Glutamatergic neuron (in vitro differentiated cells): ENCODE measurements around the gene ZC3H10. TPM values are rescaled to one million over a fixed set of nuclear protein-coding genes. Genes with fewer than 3 reads are reported as not detected.

Experiments used
- DNase-seq: peaks from one replicate; pipeline ENCODE4 v3.0.0; 2022
- H3K27ac Mint-ChIP-seq: one replicate; pipeline ENCODE4 v1.8.0; 2020; ENCODE audit warnings: mild to moderate bottlenecking, mixed read lengths, inconsistent platforms; ENCODE audit not compliant: unreplicated experiment
- H3K27me3 Mint-ChIP-seq: one replicate; pipeline ENCODE4 v1.8.0; 2020; ENCODE audit warnings: mild to moderate bottlenecking, moderate library complexity, mixed read lengths, inconsistent platforms; ENCODE audit not compliant: unreplicated experiment
- H3K36me3 Mint-ChIP-seq: one replicate; pipeline ENCODE4 v1.8.0; 2020; ENCODE audit warnings: mild to moderate bottlenecking, mixed read lengths, inconsistent platforms; ENCODE audit not compliant: unreplicated experiment
- H3K4me1 Mint-ChIP-seq: one replicate; pipeline ENCODE4 v1.8.0; 2020; ENCODE audit warnings: mild to moderate bottlenecking, low read depth, mixed read lengths, inconsistent platforms; ENCODE audit not compliant: unreplicated experiment
- H3K4me3 Mint-ChIP-seq: one replicate; pipeline ENCODE4 v1.8.0; 2020; ENCODE audit warnings: mild to moderate bottlenecking, mixed read lengths, inconsistent platforms; ENCODE audit not compliant: unreplicated experiment
- H3K9me3 Mint-ChIP-seq: one replicate; pipeline ENCODE4 v1.8.0; 2020; ENCODE audit warnings: mild to moderate bottlenecking, moderate library complexity, mixed read lengths, inconsistent platforms; ENCODE audit not compliant: unreplicated experiment
- total RNA-seq: library from RNA; stranded (reverse); fragmentation: NEBNext Ultra II Directional; extraction: Animal tissue kit (Norgen Biotek cat#: 25700); gene quantifications from one replicate; pipeline ENCODE4 v1.2.1, GENCODE V29; 2021; ENCODE audit not compliant: unreplicated experiment
- TF ChIP-seq, protein P1 (sequence below): fragments of 200-600 bp; sonication (generic); IDR thresholded peaks from one replicate; pipeline ENCODE4 v1.5.0; 2021; ENCODE audit not compliant: partially characterized antibody, unreplicated experiment

ZC3H10 gene
- total RNA-seq, 1 donor from 2014 or later, result 11.1 TPM

- peaks cover 6% of the 10 kb centered on the region for H3K27me3 Mint-ChIP-seq
- H3K4me1 Mint-ChIP-seq, result no peaks in the 10 kb centered on the region
- DNase-seq, result peak; percentile 88
- peaks cover 9% of the 10 kb centered on the region for H3K9me3 Mint-ChIP-seq
- TF ChIP-seq, protein P1, sequence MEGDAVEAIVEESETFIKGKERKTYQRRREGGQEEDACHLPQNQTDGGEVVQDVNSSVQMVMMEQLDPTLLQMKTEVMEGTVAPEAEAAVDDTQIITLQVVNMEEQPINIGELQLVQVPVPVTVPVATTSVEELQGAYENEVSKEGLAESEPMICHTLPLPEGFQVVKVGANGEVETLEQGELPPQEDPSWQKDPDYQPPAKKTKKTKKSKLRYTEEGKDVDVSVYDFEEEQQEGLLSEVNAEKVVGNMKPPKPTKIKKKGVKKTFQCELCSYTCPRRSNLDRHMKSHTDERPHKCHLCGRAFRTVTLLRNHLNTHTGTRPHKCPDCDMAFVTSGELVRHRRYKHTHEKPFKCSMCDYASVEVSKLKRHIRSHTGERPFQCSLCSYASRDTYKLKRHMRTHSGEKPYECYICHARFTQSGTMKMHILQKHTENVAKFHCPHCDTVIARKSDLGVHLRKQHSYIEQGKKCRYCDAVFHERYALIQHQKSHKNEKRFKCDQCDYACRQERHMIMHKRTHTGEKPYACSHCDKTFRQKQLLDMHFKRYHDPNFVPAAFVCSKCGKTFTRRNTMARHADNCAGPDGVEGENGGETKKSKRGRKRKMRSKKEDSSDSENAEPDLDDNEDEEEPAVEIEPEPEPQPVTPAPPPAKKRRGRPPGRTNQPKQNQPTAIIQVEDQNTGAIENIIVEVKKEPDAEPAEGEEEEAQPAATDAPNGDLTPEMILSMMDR, result peak; percentile 69
- no peaks in the 10 kb centered on the region for H3K36me3 Mint-ChIP-seq
- H3K4me3 Mint-ChIP-seq, result peak overlapping the region; percentile 87
- peak overlapping the region; percentile 43 for H3K27ac Mint-ChIP-seq
These were observed 38.9 kb upstream of the ZC3H10 start for GRCh38 chr12:56078931-56079722.

GRCh38 chr12:56079723-56080555, 38.1 kb upstream of the ZC3H10 start, which contains the start of gene ERBB3:
TSS of gene ERBB3 (plus strand) at chr12:56080165. CDS start at chr12:56080301, 136 bp downstream.
- peak within 1 kb of the TSS; percentile 87 for H3K4me3 Mint-ChIP-seq
- peak; percentile 62 for DNase-seq
- H3K4me1 Mint-ChIP-seq, result no peaks in the 10 kb centered on the region
- H3K9me3 Mint-ChIP-seq, result peaks cover 10% of the 10 kb centered on the region
- H3K27me3 Mint-ChIP-seq, result peaks cover 4% of the 10 kb centered on the region
- H3K27ac Mint-ChIP-seq, result no peak within 1 kb of the TSS
- TF ChIP-seq, protein P1, result no peak
- no peaks in the 10 kb centered on the region for H3K36me3 Mint-ChIP-seq

DNA sequence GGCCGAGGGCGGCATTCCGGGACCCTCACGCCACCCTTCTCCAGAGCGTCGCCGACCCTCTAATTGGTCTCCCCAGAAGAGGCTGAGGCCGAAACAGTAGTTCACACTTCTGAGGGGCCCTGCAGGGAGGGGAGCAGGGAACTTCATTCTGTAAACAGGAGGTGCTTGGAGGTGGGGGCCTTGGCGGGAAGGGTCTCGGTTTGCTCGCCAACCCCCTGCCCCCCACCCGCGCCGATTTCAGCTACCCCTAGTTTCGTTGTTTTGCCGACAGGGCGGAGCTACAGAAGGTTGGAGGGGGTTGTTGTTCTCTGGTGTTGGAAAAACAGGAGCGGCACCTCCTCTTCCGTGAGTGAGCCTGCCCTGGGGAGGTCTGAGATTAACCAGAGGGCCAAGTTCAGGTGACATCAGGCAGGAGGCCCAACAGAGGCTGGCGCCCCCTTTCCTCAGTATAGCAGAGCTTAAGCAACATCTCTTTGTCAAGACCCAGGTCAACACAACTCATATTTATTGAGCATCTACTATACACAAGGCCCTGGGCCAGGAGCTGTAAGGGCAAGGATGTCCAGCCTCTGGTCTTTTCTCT, 37.4 kb upstream of the ZC3H10 start:
- Mint-ChIP-seq H3K27me3 (peaks cover 4% of the 10 kb centered on the region), H3K27ac (no peak overlapping the region), H3K36me3 (no peaks in the 10 kb centered on the region), H3K4me1 (no peaks in the 10 kb centered on the region), H3K4me3 (peak overlapping the region; percentile 83), H3K9me3 (peaks cover 11% of the 10 kb centered on the region)
- no peak for DNase-seq
- TF ChIP-seq, protein P1, result no peak

DNA sequence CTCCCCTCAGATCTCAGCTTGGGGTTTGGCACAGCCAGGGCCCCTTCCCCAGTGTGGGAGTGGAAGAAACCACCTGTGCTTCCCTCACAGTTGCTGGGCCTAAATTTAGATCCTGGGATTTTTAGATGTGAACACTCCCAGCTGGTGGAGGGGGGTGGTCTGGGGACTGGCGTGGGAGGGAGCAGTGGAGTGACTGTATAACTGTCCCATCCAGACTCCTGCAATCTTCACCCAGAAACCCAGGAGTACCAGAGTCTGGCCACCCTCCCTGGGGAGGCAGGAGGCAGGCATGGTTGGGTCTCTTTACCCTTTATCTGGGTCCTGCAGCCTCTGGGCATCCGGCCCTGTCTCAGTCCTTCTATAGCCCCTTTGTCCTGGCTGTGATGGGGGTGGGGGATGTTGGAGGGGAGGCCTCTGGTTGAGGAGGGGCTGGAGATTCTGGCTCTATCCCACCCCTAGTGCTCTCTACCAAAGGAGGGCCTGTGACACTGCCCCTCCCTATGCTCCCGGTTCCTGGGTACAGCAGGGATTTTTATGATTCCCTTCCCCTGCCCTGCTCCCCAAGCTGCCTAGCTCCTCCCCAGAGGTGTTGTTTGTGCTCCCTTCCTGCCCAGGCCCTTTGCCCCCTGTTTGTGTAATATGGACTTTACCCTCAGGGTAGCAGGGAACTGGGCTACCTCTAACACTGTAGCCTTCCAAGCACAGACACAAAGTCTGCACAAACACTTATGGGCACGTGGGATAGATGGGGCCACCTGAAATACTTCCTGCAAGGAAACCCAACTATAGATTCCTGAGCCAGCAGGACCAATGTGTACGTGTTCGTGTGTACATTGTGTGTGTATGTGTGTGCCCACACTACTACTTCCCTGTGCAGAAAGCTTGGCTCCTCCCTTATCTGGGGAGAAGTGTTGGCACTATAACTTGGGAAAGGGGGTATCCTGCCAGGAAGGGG, 36.4 kb upstream of the ZC3H10 start:
- Mint-ChIP-seq H3K4me1 (no peaks in the 10 kb centered on the region), H3K27ac (no peak overlapping the region), H3K27me3 (peaks cover 4% of the 10 kb centered on the region), H3K4me3 (peak overlapping the region; percentile 83), H3K9me3 (peaks cover 11% of the 10 kb centered on the region), H3K36me3 (no peaks in the 10 kb centered on the region)
- peak; percentile 19 for DNase-seq
- TF ChIP-seq, protein P1, result no peak
